VCaP (cell line): ENCODE measurements around the gene ANO9.

Experiments used
- H3K27ac ChIP-seq: fragments of 450-650 bp; 2 replicates; pipeline ENCODE4 v1.5.1; 2017
- TF ChIP-seq, protein P1 (sequence below): fragments of 450-650 bp; conservative IDR thresholded peaks from 2 replicates; pipeline ENCODE4 v1.5.1; 2017; ENCODE audit warnings: mild to moderate bottlenecking, moderate library complexity

The ANO9 gene

DNA sequence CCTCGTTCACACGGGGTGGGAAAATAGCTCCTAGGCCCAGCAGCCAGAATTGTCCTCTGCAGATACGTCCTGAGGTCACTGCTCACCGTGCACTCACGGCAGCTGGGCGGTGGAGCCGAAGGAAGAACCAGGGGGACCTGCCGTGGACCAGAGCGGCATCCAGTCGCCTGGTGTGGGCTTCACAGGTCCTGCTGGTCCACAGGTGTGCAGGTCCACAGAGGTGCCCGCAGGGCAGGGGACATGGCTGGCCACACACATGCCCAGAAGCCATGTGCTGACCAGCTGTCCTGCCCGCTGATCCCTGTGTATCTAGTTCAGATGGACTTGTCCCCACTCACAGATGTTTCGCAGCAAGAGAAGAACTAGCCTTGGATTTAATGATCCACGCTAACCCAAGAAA, 58.4 kb downstream of the ANO9 start:
- TF ChIP-seq, protein P1, sequence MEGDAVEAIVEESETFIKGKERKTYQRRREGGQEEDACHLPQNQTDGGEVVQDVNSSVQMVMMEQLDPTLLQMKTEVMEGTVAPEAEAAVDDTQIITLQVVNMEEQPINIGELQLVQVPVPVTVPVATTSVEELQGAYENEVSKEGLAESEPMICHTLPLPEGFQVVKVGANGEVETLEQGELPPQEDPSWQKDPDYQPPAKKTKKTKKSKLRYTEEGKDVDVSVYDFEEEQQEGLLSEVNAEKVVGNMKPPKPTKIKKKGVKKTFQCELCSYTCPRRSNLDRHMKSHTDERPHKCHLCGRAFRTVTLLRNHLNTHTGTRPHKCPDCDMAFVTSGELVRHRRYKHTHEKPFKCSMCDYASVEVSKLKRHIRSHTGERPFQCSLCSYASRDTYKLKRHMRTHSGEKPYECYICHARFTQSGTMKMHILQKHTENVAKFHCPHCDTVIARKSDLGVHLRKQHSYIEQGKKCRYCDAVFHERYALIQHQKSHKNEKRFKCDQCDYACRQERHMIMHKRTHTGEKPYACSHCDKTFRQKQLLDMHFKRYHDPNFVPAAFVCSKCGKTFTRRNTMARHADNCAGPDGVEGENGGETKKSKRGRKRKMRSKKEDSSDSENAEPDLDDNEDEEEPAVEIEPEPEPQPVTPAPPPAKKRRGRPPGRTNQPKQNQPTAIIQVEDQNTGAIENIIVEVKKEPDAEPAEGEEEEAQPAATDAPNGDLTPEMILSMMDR, result no peak
- H3K27ac ChIP-seq, result no peak overlapping the region

DNA sequence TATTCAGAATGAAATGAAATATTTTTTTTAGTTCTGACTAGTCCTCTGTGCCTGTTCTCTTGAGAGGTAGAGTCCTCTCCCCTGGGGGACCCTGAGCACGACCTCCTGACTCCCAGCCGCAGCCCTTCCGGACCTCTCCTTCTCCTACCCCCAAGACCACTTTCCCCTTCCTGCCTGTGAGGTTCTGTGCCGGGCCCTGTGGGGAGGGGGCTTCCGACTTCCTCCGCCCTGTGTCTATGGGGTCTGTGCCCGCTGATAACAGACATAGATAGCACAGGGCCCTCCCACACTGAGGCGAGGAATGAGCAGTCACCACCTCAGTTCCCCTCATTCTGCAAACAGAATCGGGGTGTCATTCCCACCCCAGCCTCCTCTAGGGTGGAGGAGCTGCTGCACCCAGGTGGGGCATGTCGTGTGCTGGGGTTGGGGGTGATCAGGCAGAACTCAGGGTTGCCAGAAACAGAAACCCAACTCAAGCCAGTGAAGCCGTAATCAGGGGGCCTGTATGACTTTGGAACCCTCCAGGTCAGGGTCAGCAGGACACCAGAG, 59.7 kb downstream of the ANO9 start:
- TF ChIP-seq, protein P1, result no peak
- no peak overlapping the region for H3K27ac ChIP-seq

DNA sequence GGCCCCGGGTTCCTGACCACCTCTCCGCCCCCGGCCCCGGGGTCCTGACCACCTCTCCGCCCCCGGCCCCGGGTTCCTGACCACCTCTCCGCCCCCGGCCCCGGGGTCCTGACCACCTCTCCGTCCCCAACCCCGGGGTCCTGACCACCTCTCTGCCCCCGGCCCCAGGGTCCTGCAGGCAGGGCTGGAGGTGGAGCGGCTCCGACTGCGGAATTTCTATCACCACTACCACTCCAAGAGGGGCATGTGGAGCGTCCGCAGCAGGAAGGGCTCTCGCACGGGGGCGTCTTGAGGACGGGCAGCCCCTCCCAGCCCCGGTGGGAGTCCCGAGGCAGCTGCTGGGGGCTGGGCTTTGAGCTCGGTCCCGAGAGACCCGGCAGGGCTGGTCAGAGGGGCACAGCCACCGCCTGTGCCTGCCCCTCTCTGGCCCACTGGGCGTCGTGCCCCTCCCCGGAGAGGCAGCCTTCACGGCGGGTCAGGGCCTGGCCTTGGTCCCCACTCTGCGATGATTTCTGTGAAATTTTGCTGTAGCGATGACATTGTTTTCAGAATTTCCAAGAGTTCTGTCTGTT, 60.2 kb downstream of the ANO9 start:
- TF ChIP-seq, protein P1, result no peak
- H3K27ac ChIP-seq, result no peak overlapping the region

DNA sequence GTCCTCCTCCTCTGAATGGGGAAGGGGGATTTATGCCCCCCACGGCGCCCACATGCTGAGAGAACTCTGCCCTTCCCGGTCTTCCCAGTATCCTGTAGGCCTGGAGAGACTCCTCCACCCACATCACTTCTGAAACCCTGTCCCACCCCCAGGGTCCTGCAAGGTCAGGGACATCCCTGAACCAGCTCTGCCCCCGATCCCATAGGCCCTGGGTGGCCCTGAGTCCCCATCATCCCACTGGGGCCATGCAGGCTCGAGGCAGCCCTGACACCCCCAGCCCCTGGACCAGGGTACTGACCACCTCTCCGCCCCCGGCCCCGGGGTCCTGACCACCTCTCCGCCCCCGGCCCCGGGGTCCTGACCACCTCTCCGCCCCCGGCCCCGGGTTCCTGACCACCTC, 60.8 kb downstream of the ANO9 start:
- TF ChIP-seq, protein P1, result no peak
- H3K27ac ChIP-seq, result no peak overlapping the region

DNA sequence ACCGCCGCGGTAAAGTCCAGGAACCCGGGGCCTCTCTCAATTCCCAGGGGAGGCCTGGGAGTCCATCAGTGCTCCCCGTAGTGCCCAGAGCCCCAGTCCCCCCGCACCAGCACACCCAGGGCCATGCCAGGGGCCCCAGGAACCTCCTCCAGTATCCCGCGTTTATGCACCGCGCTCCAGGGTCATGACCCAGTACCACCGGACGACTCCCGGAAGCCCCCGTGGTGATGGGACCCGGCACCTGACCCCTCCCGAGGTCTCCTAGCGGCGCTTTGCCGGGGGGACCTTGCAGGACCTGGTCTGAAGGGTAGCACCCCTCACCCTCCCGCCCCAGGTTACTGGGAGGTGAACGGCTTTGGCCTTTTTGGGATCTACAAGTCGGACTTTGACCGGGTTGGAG, 61.3 kb downstream of the ANO9 start:
- no peak overlapping the region for H3K27ac ChIP-seq
- TF ChIP-seq, protein P1, result no peak

DNA sequence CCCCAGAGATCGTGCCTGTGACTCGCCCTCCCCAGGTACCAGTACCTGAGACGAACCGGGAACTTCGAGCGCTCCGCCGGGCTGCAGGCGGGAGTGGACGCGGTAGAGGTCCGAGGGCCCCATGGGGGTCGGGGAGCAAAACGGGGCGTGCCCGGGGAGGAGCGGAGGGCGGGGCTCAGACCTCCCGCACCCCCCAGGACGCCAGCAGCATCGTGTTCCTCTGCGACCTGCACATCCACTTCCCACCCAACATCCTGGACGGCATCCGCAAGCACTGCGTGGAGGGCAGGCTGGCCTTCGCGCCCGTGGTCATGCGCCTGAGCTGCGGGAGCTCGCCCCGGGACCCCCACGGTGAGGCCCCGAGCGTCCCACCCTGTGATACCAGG, 61.7 kb downstream of the ANO9 start:
- H3K27ac ChIP-seq, result no peak overlapping the region
- TF ChIP-seq, protein P1, result no peak

DNA sequence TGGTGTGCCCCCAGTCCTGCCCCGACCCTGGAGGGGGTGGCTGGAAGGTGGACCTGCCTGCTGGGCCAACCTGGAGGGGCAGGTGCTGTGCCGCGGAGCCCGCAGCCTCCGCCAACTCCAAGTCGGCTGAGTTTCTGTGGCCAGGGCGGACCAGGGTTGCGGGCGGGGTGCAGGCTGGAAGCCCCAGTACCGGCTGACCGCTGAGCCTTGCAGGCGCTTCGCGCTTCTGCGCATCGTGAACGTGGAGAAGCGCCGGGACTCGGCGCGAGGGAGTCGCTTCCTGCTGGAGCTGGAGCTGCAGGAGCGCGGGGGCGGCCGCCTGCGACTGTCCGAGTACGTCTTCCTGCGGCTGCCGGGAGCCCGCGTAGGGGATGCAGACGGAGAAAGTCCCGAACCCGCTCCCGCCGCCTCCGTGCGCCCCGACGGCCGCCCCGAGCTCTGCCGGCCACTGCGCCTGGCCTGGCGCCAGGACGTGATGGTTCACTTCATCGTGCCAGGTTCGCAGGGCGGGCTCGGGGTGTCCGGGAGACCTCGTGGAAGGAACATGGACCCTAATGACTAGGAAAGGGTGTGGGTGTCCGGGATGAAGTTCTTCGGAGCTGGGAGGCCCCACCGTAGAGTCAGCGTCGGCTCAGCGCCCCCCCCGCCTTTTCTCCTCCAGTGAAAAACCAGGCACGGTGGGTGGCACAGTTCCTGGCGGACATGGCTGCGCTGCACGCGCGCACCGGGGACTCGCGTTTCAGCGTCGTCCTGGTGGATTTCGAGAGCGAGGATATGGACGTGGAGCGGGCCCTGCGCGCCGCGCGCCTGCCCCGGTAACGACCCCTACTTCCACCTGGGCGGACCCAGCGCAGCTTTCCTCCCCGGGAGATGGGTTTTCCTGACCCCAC, 62.4 kb downstream of the ANO9 start:
- H3K27ac ChIP-seq, result no peak overlapping the region
- TF ChIP-seq, protein P1, result no peak
